ENCODE results near the gene POLR1H.

DNA sequence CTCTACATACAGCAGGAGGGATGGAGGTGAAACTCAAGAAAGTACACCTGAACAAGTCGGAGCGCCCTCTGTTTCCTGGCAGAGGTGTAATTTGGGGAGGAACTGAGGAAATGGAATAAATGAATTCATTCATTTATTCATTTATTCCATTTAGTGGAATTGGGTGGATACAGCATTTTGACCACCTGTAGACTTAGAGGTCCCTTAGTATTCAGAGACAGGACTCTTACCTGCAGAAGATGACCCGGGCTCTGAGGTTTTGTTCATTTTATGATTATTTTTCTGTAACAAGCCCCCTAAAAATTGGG lies 42.8 kb downstream of the POLR1H start:
- no peak for TF ChIP-seq CBX3 (IDR thresholded peaks at IDR 0.05; ENCODE audit: low read depth)
- TF ChIP-seq, protein P1, sequence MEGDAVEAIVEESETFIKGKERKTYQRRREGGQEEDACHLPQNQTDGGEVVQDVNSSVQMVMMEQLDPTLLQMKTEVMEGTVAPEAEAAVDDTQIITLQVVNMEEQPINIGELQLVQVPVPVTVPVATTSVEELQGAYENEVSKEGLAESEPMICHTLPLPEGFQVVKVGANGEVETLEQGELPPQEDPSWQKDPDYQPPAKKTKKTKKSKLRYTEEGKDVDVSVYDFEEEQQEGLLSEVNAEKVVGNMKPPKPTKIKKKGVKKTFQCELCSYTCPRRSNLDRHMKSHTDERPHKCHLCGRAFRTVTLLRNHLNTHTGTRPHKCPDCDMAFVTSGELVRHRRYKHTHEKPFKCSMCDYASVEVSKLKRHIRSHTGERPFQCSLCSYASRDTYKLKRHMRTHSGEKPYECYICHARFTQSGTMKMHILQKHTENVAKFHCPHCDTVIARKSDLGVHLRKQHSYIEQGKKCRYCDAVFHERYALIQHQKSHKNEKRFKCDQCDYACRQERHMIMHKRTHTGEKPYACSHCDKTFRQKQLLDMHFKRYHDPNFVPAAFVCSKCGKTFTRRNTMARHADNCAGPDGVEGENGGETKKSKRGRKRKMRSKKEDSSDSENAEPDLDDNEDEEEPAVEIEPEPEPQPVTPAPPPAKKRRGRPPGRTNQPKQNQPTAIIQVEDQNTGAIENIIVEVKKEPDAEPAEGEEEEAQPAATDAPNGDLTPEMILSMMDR (IDR thresholded peaks at IDR 0.05 in 2 of 3, conservative IDR thresholded peaks at IDR 0.05 in 1 of 3; ENCODE audit: borderline replicate concordance in 1 of 3, insufficient read depth in 1 of 3, low read depth in 2 of 3, low read length in 2 of 3), result no peak
- no peak for TF ChIP-seq CEBPB (IDR thresholded peaks at IDR 0.05; ENCODE audit: low read depth)
- TF ChIP-seq, protein P2, sequence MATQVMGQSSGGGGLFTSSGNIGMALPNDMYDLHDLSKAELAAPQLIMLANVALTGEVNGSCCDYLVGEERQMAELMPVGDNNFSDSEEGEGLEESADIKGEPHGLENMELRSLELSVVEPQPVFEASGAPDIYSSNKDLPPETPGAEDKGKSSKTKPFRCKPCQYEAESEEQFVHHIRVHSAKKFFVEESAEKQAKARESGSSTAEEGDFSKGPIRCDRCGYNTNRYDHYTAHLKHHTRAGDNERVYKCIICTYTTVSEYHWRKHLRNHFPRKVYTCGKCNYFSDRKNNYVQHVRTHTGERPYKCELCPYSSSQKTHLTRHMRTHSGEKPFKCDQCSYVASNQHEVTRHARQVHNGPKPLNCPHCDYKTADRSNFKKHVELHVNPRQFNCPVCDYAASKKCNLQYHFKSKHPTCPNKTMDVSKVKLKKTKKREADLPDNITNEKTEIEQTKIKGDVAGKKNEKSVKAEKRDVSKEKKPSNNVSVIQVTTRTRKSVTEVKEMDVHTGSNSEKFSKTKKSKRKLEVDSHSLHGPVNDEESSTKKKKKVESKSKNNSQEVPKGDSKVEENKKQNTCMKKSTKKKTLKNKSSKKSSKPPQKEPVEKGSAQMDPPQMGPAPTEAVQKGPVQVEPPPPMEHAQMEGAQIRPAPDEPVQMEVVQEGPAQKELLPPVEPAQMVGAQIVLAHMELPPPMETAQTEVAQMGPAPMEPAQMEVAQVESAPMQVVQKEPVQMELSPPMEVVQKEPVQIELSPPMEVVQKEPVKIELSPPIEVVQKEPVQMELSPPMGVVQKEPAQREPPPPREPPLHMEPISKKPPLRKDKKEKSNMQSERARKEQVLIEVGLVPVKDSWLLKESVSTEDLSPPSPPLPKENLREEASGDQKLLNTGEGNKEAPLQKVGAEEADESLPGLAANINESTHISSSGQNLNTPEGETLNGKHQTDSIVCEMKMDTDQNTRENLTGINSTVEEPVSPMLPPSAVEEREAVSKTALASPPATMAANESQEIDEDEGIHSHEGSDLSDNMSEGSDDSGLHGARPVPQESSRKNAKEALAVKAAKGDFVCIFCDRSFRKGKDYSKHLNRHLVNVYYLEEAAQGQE (IDR thresholded peaks at IDR 0.05; ENCODE audit: low read depth), result no peak
- TF ChIP-seq POLR2A (IDR thresholded peaks at IDR 0.05; ENCODE audit: borderline replicate concordance, extremely low read depth, insufficient read depth, insufficient read length), result no peak
- TF ChIP-seq, protein P3, sequence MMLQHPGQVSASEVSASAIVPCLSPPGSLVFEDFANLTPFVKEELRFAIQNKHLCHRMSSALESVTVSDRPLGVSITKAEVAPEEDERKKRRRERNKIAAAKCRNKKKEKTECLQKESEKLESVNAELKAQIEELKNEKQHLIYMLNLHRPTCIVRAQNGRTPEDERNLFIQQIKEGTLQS (IDR thresholded peaks at IDR 0.05), result no peak
- no peak for TF ChIP-seq POLR2AphosphoS5 (IDR thresholded peaks at IDR 0.05; ENCODE audit: low read depth, low read length)
- TF ChIP-seq EZH2phosphoT487 (IDR thresholded peaks at IDR 0.05; ENCODE audit: borderline replicate concordance), result no peak
- no peak for TF ChIP-seq RAD21 (IDR thresholded peaks at IDR 0.05; ENCODE audit: low read depth)
- TF ChIP-seq SP1 (IDR thresholded peaks at IDR 0.05; ENCODE audit: low read depth), result no peak
- no peak for TF ChIP-seq JUND (IDR thresholded peaks at IDR 0.05)

All from HCT116 (cell line).